Endothelial cell of umbilical vein (primary cell): ENCODE data around the gene CTDSPL. TPM values are rescaled to one million over a fixed set of nuclear protein-coding genes. Genes with fewer than 3 reads are reported as not detected.

Source experiments
- BruUV-seq: library from RNA; stranded (reverse); fragments of 400-500 nt; replicated peaks from 2 replicates; lab custom pipeline; 2021; lab: Mats Ljungman, UMichigan
- CTCF ChIA-PET: fragments of 300-600, 350-600 bp; sonication (Branson Sonifier 250); formaldehyde crosslinking; loops from one replicate; lab custom pipeline; 2021; ENCODE audit warnings: antibody characterized with exemption, inconsistent platforms; lab: Charles Lee
- POLR2A ChIA-PET: fragments of 300-600, 350-600 bp; sonication (Branson Sonifier 250); formaldehyde crosslinking; loops from one replicate; lab custom pipeline; 2021; ENCODE audit warnings: antibody characterized with exemption, inconsistent platforms; lab: Charles Lee
- DNase-seq: peaks from one replicate; pipeline ENCODE4 v3.0.0-alpha.2; 2011; ENCODE audit warnings: low read depth, low spot score
- FAIRE-seq: peaks from 2 replicates; lab custom pipeline; 2011; peaks lifted over from hg19 to GRCh38; lab: Jason Lieb, UNC
- H2AFZ ChIP-seq: 2 replicates; pipeline ENCODE4 v1.6.0; 2012; ENCODE audit warnings: low read depth, low read length, control low read depth, inconsistent platforms
- H3K27ac ChIP-seq: 2 replicates; pipeline ENCODE4 v1.5.1; 2011; ENCODE audit warnings: low read depth, mild to moderate bottlenecking, control low read depth, low read length, moderate library complexity; ENCODE audit not compliant: insufficient read depth
- H3K27me3 ChIP-seq, 2 experiments: 2 replicates each; pipeline versions ENCODE4 v1.6.0 to v1.6.1; 2011; ENCODE audit warnings: low read length in 2 of 2, mixed read lengths in 1 of 2; ENCODE audit not compliant: control insufficient read depth in 2 of 2, insufficient read depth in 2 of 2
- H3K36me3 ChIP-seq, 2 experiments: 2 replicates in 1 of 2; 3 replicates in 1 of 2; pipeline ENCODE4 v1.5.1; 2011; ENCODE audit warnings: low read length in 2 of 2, mild to moderate bottlenecking in 1 of 2, moderate library complexity in 1 of 2; ENCODE audit not compliant: control insufficient read depth in 2 of 2, insufficient read depth in 2 of 2; ENCODE audit errors: extremely low read depth in 1 of 2
- H3K4me1 ChIP-seq: 3 replicates; pipeline ENCODE4 v1.5.1; 2011; ENCODE audit warnings: mild to moderate bottlenecking, low read length; ENCODE audit not compliant: control insufficient read depth, insufficient read depth; ENCODE audit errors: extremely low read depth
- H3K4me2 ChIP-seq: 2 replicates; pipeline ENCODE4 v1.6.1; 2011; ENCODE audit warnings: low read length, control low read depth, mixed read lengths; ENCODE audit not compliant: insufficient read depth
- H3K4me3 ChIP-seq, 3 experiments: fragments of 200-600 bp in 1 of 3; sonication (generic), shearing (Covaris generic) in 1 of 3; replicated peaks in 1 of 3; 2 replicates each; pipeline ENCODE4 v1.5.1; 2011 to 2016; ENCODE audit warnings: control low read depth in 3 of 3, low read length in 3 of 3, mild to moderate bottlenecking in 2 of 3, inconsistent platforms in 1 of 3, low read depth in 1 of 3, moderate library complexity in 1 of 3; ENCODE audit not compliant: insufficient read depth in 1 of 3
- H3K79me2 ChIP-seq: 2 replicates; pipeline ENCODE4 v1.6.0; 2012; ENCODE audit warnings: low read length, inconsistent platforms; ENCODE audit not compliant: control insufficient read depth, insufficient read depth
- H3K9ac ChIP-seq: replicated peaks from 2 replicates; pipeline ENCODE3; 2011; ENCODE audit warnings: low read length, control low read depth; ENCODE audit not compliant: insufficient read depth; ENCODE audit errors: extremely low read depth
- H3K9me1 ChIP-seq: replicated peaks from 3 replicates; pipeline ENCODE4 v1.6.0; 2011; ENCODE audit warnings: mild to moderate bottlenecking, low read length; ENCODE audit not compliant: control insufficient read depth, insufficient read depth; ENCODE audit errors: extremely low read depth
- H3K9me3 ChIP-seq: replicated peaks from 2 replicates; pipeline ENCODE4 v1.5.1; 2012; ENCODE audit warnings: low read length, inconsistent platforms; ENCODE audit not compliant: control insufficient read depth, insufficient read depth
- H4K20me1 ChIP-seq: replicated peaks from 2 replicates; pipeline ENCODE3; 2011; ENCODE audit warnings: mild to moderate bottlenecking, low read length; ENCODE audit not compliant: control insufficient read depth, insufficient read depth; ENCODE audit errors: extremely low read depth
- CTCF ChIP-seq, 2 donors: IDR thresholded peaks; 1 replicate in 1 of 2; 2 replicates in 1 of 2; pipeline ENCODE4 v1.5.1; 2011; ENCODE audit warnings: low read length in 2 of 2, mild to moderate bottlenecking in 2 of 2, moderate library complexity in 2 of 2, control low read depth in 1 of 2, inconsistent platforms in 1 of 2, low read depth in 1 of 2; ENCODE audit not compliant: insufficient read depth in 1 of 2; ENCODE audit errors: extremely low read depth in 1 of 2
- EZH2 ChIP-seq: IDR thresholded peaks from 2 replicates; pipeline ENCODE4 v1.6.1; 2012; ENCODE audit warnings: borderline replicate concordance, low read depth, mild to moderate bottlenecking, moderate library complexity, low read length, inconsistent platforms; ENCODE audit not compliant: severe bottlenecking
- FOS ChIP-seq: IDR thresholded peaks from 2 replicates; pipeline ENCODE4 v1.6.1; 2011; ENCODE audit warnings: mild to moderate bottlenecking, low read length, moderate library complexity, borderline replicate concordance; ENCODE audit not compliant: insufficient read depth
- GATA2 ChIP-seq: IDR thresholded peaks from 2 replicates; pipeline ENCODE4 v1.7.0; 2011; ENCODE audit warnings: low read depth, mild to moderate bottlenecking, moderate library complexity, mixed read lengths, low read length; ENCODE audit not compliant: insufficient read length, insufficient read depth
- JUN ChIP-seq: IDR thresholded peaks from 2 replicates; pipeline ENCODE4 v1.6.1; 2011; ENCODE audit warnings: borderline replicate concordance, low read depth; ENCODE audit not compliant: insufficient read length, insufficient read depth
- MYC ChIP-seq: IDR thresholded peaks from one replicate; pipeline ENCODE4 v1.6.1; 2011; ENCODE audit warnings: mild to moderate bottlenecking, low read depth, low read length
- POLR2A ChIP-seq: IDR thresholded peaks from 2 replicates; pipeline ENCODE4 v1.6.1; 2012; ENCODE audit warnings: low read depth, mild to moderate bottlenecking, control low read depth, low read length
- POLR2AphosphoS5 ChIP-seq: IDR thresholded peaks from 2 replicates; pipeline ENCODE4 v1.6.1; 2012; ENCODE audit warnings: low read depth, mild to moderate bottlenecking, control low read depth, low read length, moderate library complexity; ENCODE audit not compliant: insufficient read depth
- dilution Hi-C: fragments of 300-500 bp; cut with MboI; formaldehyde crosslinking; loops from one replicate; pipeline ENCODE4 v1.15.0; 2019; ENCODE audit warnings: low sequenced_read_pairs; ENCODE audit not compliant: extremely low pct_ligation_motif_present
- intact Hi-C: fragments of 100-400 bp; cut with micrococcal nuclease; formaldehyde crosslinking; loops from one replicate; pipeline ENCODE4 v1.10.0; 2022
- polyA plus RNA-seq, 4 experiments: library from polyadenylated mRNA; depleted of rRNA in 3 of 4; stranded (reverse) in 3 of 4; unstranded in 1 of 4; fragments of >200 nt; gene quantifications; 2 replicates each; pipeline versions ENCODE4 v1.2.1 to v1.2.3, GENCODE V29; 2011 to 2012; ENCODE audit warnings: missing spikeins in 1 of 4
- total RNA-seq: library from RNA; stranded (reverse); gene quantifications from 2 replicates; pipeline ENCODE4 v1.2.3, GENCODE V29; 2021
- TF ChIP-seq, protein P1 (sequence below): IDR thresholded peaks from 2 replicates; pipeline ENCODE4 v1.6.1; 2011; ENCODE audit not compliant: insufficient read depth, insufficient read length

Gene CTDSPL
- total and polyA plus RNA-seq, 2 donors (not counting 3 experiments of a cell fraction or from before 2014, with no cell fraction given), result 30.1 to 43.2 TPM

GRCh38 chr3:38016847-38017444 lies 155.3 kb downstream of the CTDSPL start:
- intact Hi-C loops, result no loop called here
- Histone ChIP-seq H3K79me2 (no peaks in the 10 kb centered on the region), H3K4me1 (no peaks in the 10 kb centered on the region), H3K9me3 (no peaks in the 10 kb centered on the region), H3K4me3 (no peak overlapping the region), H3K9me1 (no peaks in the 10 kb centered on the region), H4K20me1 (no peaks in the 10 kb centered on the region), H3K27ac (no peak overlapping the region), H3K27me3 (no peaks in the 10 kb centered on the region), H3K9ac (no peak overlapping the region), H3K36me3 (peaks cover 0 to 7% of the 10 kb centered on the region in 2 experiments), H3K4me2 (no peak overlapping the region), H2AFZ (no peak overlapping the region)
- POLR2A ChIA-PET, result no interaction called here
- dilution Hi-C loops, result no loop called here
- BruUV-seq, result no TSS peak
- no peak for DNase-seq
- no peak for FAIRE-seq
- CTCF ChIA-PET, result no interaction called here
- TF ChIP-seq MYC, result no peak
- no peak for TF ChIP-seq JUN
- no peak for TF ChIP-seq GATA2
- no peak for TF ChIP-seq EZH2
- TF ChIP-seq POLR2AphosphoS5, result no peak
- TF ChIP-seq CTCF (IDR thresholded peaks at IDR 0.05; ENCODE audit: extremely low read depth in 1 of 2, insufficient read depth in 1 of 2, low read depth in 1 of 2, low read length in 2 of 2), result no peak
- TF ChIP-seq FOS, result no peak
- TF ChIP-seq, protein P1, sequence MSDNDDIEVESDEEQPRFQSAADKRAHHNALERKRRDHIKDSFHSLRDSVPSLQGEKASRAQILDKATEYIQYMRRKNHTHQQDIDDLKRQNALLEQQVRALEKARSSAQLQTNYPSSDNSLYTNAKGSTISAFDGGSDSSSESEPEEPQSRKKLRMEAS, result no peak
- TF ChIP-seq POLR2A, result no peak
